NT2/D1 (cell line): ENCODE results near the gene ZNF729.
A peak's percentile ranks its signal among the peaks of the same experiment; 100 is the strongest.
"Not testable (repeated sequence)": the region's sequence is repeated elsewhere in the genome, so short reads cannot be mapped to it uniquely, and the experiment has no call there.

Experiments used
- DNase-seq: peaks from one replicate; pipeline ENCODE4 v3.0.0-alpha.2; 2011; ENCODE audit warnings: low read depth, low spot score
- H3K27me3 ChIP-seq: 2 replicates; pipeline ENCODE4 v1.6.0; 2011; ENCODE audit warnings: mild to moderate bottlenecking; ENCODE audit not compliant: insufficient read length, insufficient read depth
- H3K36me3 ChIP-seq: 2 replicates; pipeline ENCODE4 v1.6.1; 2011; ENCODE audit warnings: mild to moderate bottlenecking, low read length, mixed read lengths; ENCODE audit not compliant: insufficient read depth, insufficient read length
- H3K4me1 ChIP-seq: 2 replicates; pipeline ENCODE4 v1.5.1; 2011; ENCODE audit not compliant: insufficient read depth, insufficient read length
- H3K4me3 ChIP-seq: 2 replicates; pipeline ENCODE4 v1.5.1; 2011; ENCODE audit warnings: low read depth; ENCODE audit not compliant: insufficient read length
- H3K9ac ChIP-seq: 2 replicates; pipeline ENCODE4 v1.6.0; 2011; ENCODE audit warnings: low read depth; ENCODE audit not compliant: insufficient read length
- H3K9me3 ChIP-seq: 2 replicates; pipeline ENCODE4 v1.5.1; 2011; ENCODE audit warnings: mild to moderate bottlenecking, low read length; ENCODE audit not compliant: insufficient read depth
- SUZ12 ChIP-seq: IDR thresholded peaks from 2 replicates; pipeline ENCODE4 v1.6.1; 2011; ENCODE audit not compliant: insufficient read length, insufficient read depth; ENCODE audit errors: extremely low read depth
- YY1 ChIP-seq: IDR thresholded peaks from 2 replicates; pipeline ENCODE4 v1.6.1; 2011; ENCODE audit not compliant: insufficient read length, insufficient read depth
- ZNF274 ChIP-seq: IDR thresholded peaks from 2 replicates; pipeline ENCODE4 v1.6.1; 2011; ENCODE audit warnings: mild to moderate bottlenecking, low read depth, low read length

The ZNF729 gene

GRCh38 chr19:22286151-22286810 lies at the start of gene ZNF729:
Gene ZNF729, plus strand, starts transcription at chr19:22286441. Its CDS starts 85 bp downstream, at chr19:22286526.
- Histone ChIP-seq H3K4me3 (peak within 1 kb of the TSS; percentile 86), H3K36me3 (peaks cover 20% of the 10 kb centered on the region), H3K9me3 (no peaks in the 10 kb centered on the region), H3K27me3 (no peaks in the 10 kb centered on the region), H3K9ac (peak within 1 kb of the TSS; percentile 95), H3K4me1 (no peaks in the 10 kb centered on the region)
- DNase-seq, result peak; percentile 93
- no peak for TF ChIP-seq ZNF274
- no peak for TF ChIP-seq YY1
- no peak for TF ChIP-seq SUZ12

- Histone ChIP-seq H3K9me3 (no peaks in the 10 kb centered on the region), H3K9ac (no peak overlapping the region), H3K4me1 (no peaks in the 10 kb centered on the region), H3K4me3 (no peak overlapping the region), H3K36me3 (no peaks in the 10 kb centered on the region), H3K27me3 (no peaks in the 10 kb centered on the region)
- DNase-seq, result no peak
- no peak for TF ChIP-seq YY1
- no peak for TF ChIP-seq SUZ12
These were observed 29.4 kb upstream of the ZNF729 start for GRCh38 chr19:22256856-22257255.

- H3K9ac ChIP-seq, result no peak overlapping the region
- no peaks in the 10 kb centered on the region for H3K27me3 ChIP-seq
- H3K9me3 ChIP-seq, result no peaks in the 10 kb centered on the region
- TF ChIP-seq YY1 (no peak), ZNF274 (no peak), SUZ12 (no peak)
- no peak overlapping the region for H3K4me3 ChIP-seq
- no peaks in the 10 kb centered on the region for H3K36me3 ChIP-seq
- no peaks in the 10 kb centered on the region for H3K4me1 ChIP-seq
- DNase-seq, result no peak
These were observed 28.9 kb upstream of the ZNF729 start for GRCh38 chr19:22257381-22257780.

- H3K9ac ChIP-seq, result no peak overlapping the region
- DNase-seq, result no peak
- TF ChIP-seq ZNF274 (no peak), YY1 (no peak), SUZ12 (no peak)
- H3K36me3 ChIP-seq, result no peaks in the 10 kb centered on the region
- H3K27me3 ChIP-seq, result no peaks in the 10 kb centered on the region
- no peaks in the 10 kb centered on the region for H3K4me1 ChIP-seq
- H3K9me3 ChIP-seq, result no peaks in the 10 kb centered on the region
- no peak overlapping the region for H3K4me3 ChIP-seq
These were observed 28.3 kb upstream of the ZNF729 start for GRCh38 chr19:22257916-22258315.

GRCh38 chr19:22260499-22260898 lies 25.7 kb upstream of the ZNF729 start:
- no peaks in the 10 kb centered on the region for H3K4me1 ChIP-seq
- no peak for TF ChIP-seq YY1
- no peak for TF ChIP-seq ZNF274
- TF ChIP-seq SUZ12, result no peak
- no peak for DNase-seq
- no peaks in the 10 kb centered on the region for H3K36me3 ChIP-seq
- no peaks in the 10 kb centered on the region for H3K9me3 ChIP-seq
- H3K27me3 ChIP-seq, result no peaks in the 10 kb centered on the region
- H3K9ac ChIP-seq, result no peak overlapping the region
- no peak overlapping the region for H3K4me3 ChIP-seq

- Histone ChIP-seq H3K27me3 (no peaks in the 10 kb centered on the region), H3K36me3 (no peaks in the 10 kb centered on the region), H3K4me3 (no peak overlapping the region), H3K4me1 (no peaks in the 10 kb centered on the region), H3K9me3 (no peaks in the 10 kb centered on the region), H3K9ac (no peak overlapping the region)
- DNase-seq, result no peak
- TF ChIP-seq SUZ12, result no peak
- TF ChIP-seq YY1, result no peak
- TF ChIP-seq ZNF274, result no peak
These were observed 24.6 kb upstream of the ZNF729 start for GRCh38 chr19:22261596-22261995.

GRCh38 chr19:22263121-22263520 lies 23.1 kb upstream of the ZNF729 start:
- Histone ChIP-seq H3K27me3 (no peaks in the 10 kb centered on the region), H3K36me3 (no peaks in the 10 kb centered on the region), H3K9ac (no peak overlapping the region), H3K4me3 (no peak overlapping the region), H3K4me1 (no peaks in the 10 kb centered on the region), H3K9me3 (no peaks in the 10 kb centered on the region)
- no peak for DNase-seq
- TF ChIP-seq YY1, result no peak
- no peak for TF ChIP-seq ZNF274
- TF ChIP-seq SUZ12, result no peak

GRCh38 chr19:22321554-22321953 lies 35.3 kb downstream of the ZNF729 start:
- H3K9ac ChIP-seq, DNase-seq, H3K27me3 ChIP-seq, H3K4me3 ChIP-seq, H3K4me1 ChIP-seq: not testable (repeated sequence)
- Histone ChIP-seq H3K36me3 (peaks cover 47% of the 10 kb centered on the region), H3K9me3 (peaks cover 43% of the 10 kb centered on the region)
